Measurements from ENCODE around the gene ZNF865.

DNA sequence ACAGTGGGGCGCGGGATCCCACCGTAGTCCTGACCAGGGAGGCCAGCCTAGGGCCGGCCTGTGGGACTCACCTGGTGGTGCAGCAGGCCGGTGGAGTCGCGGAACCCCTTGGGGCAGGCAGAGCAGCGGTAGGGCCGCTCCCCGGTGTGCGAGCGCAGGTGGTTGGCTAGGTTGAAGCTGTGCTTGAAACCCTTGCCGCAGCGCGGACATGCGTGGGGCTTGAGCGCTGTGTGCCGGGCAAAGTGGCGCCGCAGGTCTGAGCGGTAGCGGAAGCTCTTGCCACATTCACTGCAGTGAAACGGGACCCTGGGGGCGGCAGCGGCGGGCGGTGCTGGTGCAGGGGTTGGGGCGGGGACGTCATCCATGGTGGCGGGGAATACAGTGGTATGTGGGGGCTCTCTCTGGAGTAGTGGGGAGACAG is 7.9 kb upstream of the ZNF865 start:
- TF ChIP-seq CTCF (IDR thresholded peaks at IDR 0.05) (no peak), POLR2A (IDR thresholded peaks at IDR 0.05; ENCODE audit: low read depth) (no peak), POLR2AphosphoS5 (IDR thresholded peaks at IDR 0.05) (no peak), EP300 (IDR thresholded peaks at IDR 0.05) (no peak)
